Upper lobe of left lung (tissue), 4 donors: ENCODE measurements around the gene KRT85.

Source experiments
- POLR2A ChIP-seq, 4 donors: fragments of 450-650 bp; IDR thresholded peaks; one replicate each; pipeline ENCODE4 v1.5.1; 2016 to 2017; ENCODE audit warnings: antibody characterized with exemption in 4 of 4, mild to moderate bottlenecking in 2 of 4
- POLR2AphosphoS5 ChIP-seq, 2 donors: sonication (generic); formaldehyde crosslinking; IDR thresholded peaks; one replicate each; pipeline ENCODE4 v1.5.1; 2017; ENCODE audit warnings: antibody characterized with exemption in 2 of 2
- TF ChIP-seq, protein P1 (sequence below), 6 experiments: fragments of 450-650 bp in 4 of 6; fragments of 200-600 bp in 2 of 6; sonication (generic) in 2 of 6; IDR thresholded peaks; one replicate each; pipeline ENCODE4 v1.5.1; 2016 to 2019; ENCODE audit warnings: antibody characterized with exemption in 6 of 6

GRCh38 chr12:52368508-52368907 is 1.2 kb upstream of the KRT85 start:
- no peak for TF ChIP-seq POLR2A (IDR thresholded peaks at IDR 0.05)
- TF ChIP-seq, protein P1, sequence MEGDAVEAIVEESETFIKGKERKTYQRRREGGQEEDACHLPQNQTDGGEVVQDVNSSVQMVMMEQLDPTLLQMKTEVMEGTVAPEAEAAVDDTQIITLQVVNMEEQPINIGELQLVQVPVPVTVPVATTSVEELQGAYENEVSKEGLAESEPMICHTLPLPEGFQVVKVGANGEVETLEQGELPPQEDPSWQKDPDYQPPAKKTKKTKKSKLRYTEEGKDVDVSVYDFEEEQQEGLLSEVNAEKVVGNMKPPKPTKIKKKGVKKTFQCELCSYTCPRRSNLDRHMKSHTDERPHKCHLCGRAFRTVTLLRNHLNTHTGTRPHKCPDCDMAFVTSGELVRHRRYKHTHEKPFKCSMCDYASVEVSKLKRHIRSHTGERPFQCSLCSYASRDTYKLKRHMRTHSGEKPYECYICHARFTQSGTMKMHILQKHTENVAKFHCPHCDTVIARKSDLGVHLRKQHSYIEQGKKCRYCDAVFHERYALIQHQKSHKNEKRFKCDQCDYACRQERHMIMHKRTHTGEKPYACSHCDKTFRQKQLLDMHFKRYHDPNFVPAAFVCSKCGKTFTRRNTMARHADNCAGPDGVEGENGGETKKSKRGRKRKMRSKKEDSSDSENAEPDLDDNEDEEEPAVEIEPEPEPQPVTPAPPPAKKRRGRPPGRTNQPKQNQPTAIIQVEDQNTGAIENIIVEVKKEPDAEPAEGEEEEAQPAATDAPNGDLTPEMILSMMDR (IDR thresholded peaks at IDR 0.05), result no peak
- TF ChIP-seq POLR2AphosphoS5 (IDR thresholded peaks at IDR 0.05), result no peak
